ENCODE measurements around the gene KSR2.

GRCh38 chr12:117427211-117427610, 541.6 kb downstream of the KSR2 start:
- TF ChIP-seq, protein P1, sequence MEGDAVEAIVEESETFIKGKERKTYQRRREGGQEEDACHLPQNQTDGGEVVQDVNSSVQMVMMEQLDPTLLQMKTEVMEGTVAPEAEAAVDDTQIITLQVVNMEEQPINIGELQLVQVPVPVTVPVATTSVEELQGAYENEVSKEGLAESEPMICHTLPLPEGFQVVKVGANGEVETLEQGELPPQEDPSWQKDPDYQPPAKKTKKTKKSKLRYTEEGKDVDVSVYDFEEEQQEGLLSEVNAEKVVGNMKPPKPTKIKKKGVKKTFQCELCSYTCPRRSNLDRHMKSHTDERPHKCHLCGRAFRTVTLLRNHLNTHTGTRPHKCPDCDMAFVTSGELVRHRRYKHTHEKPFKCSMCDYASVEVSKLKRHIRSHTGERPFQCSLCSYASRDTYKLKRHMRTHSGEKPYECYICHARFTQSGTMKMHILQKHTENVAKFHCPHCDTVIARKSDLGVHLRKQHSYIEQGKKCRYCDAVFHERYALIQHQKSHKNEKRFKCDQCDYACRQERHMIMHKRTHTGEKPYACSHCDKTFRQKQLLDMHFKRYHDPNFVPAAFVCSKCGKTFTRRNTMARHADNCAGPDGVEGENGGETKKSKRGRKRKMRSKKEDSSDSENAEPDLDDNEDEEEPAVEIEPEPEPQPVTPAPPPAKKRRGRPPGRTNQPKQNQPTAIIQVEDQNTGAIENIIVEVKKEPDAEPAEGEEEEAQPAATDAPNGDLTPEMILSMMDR (IDR thresholded peaks at IDR 0.05): no peak
- no peak for TF ChIP-seq POLR2A (IDR thresholded peaks at IDR 0.05; ENCODE audit: low read depth)
- TF ChIP-seq POLR2AphosphoS5 (IDR thresholded peaks at IDR 0.05): no peak
